Smooth muscle cell (in vitro differentiated cells): ENCODE measurements around the gene TUB. TPM values are rescaled to one million over a fixed set of nuclear protein-coding genes. Genes with fewer than 3 reads are reported as not detected.
A peak's percentile ranks its signal among the peaks of the same experiment; 100 is the strongest.

Experiments
- DNase-seq: peaks from one replicate; lab custom pipeline; 2025; ENCODE audit not compliant: unreplicated experiment; lab: John Stamatoyannopoulos, UW
- H2AFZ ChIP-seq: fragments of 200-600 bp; sonication (generic); 2 replicates; pipeline ENCODE4 v1.6.0; 2016; ENCODE audit warnings: antibody characterized with exemption, low read depth, mild to moderate bottlenecking
- H3F3A ChIP-seq: fragments of 200-600 bp; sonication (generic); 2 replicates; pipeline ENCODE4 v1.6.0; 2017; ENCODE audit warnings: antibody characterized with exemption, low read depth
- H3K27ac ChIP-seq: fragments of 200-600 bp; sonication (generic); 2 replicates; pipeline ENCODE4 v1.5.1; 2016; ENCODE audit warnings: low read depth, mild to moderate bottlenecking
- H3K27me3 ChIP-seq: fragments of 200-600 bp; sonication (generic); 2 replicates; pipeline ENCODE4 v1.6.1; 2016; ENCODE audit warnings: low read depth, mild to moderate bottlenecking
- H3K36me3 ChIP-seq: fragments of 200-600 bp; sonication (generic); 2 replicates; pipeline ENCODE4 v1.5.1; 2016; ENCODE audit warnings: low read depth
- H3K4me1 ChIP-seq: fragments of 200-600 bp; sonication (generic); 2 replicates; pipeline ENCODE4 v1.5.1; 2016; ENCODE audit warnings: low read depth
- H3K4me2 ChIP-seq: fragments of 200-600 bp; sonication (generic); 2 replicates; pipeline ENCODE4 v1.6.0; 2016; ENCODE audit warnings: mild to moderate bottlenecking
- H3K4me3 ChIP-seq: fragments of 200-600 bp; sonication (generic); 2 replicates; pipeline ENCODE4 v1.5.1; 2016; ENCODE audit warnings: mild to moderate bottlenecking
- H3K79me2 ChIP-seq: fragments of 200-600 bp; sonication (generic); 2 replicates; pipeline ENCODE4 v1.6.0; 2016; ENCODE audit warnings: low read depth, mild to moderate bottlenecking
- H3K9ac ChIP-seq: fragments of 200-600 bp; sonication (generic); 2 replicates; pipeline ENCODE4 v1.6.0; 2016; ENCODE audit warnings: low read depth
- H3K9me3 ChIP-seq: fragments of 200-600 bp; sonication (generic); replicated peaks from 2 replicates; pipeline ENCODE4 v1.5.1; 2016; ENCODE audit warnings: low read depth
- H4K20me1 ChIP-seq: fragments of 200-600 bp; sonication (generic); 2 replicates; pipeline ENCODE4 v1.6.0; 2016; ENCODE audit warnings: low read depth
- CTCF ChIP-seq: fragments of 200-600 bp; sonication (generic); IDR thresholded peaks from 2 replicates; pipeline ENCODE4 v1.5.1; 2017; ENCODE audit warnings: borderline replicate concordance, mild to moderate bottlenecking, antibody characterized with exemption; ENCODE audit not compliant: insufficient read depth, poor library complexity, severe bottlenecking
- WGBS: methylation state at CpG from one replicate; pipeline ENCODE4 v1.1.7; 2016; ENCODE audit warnings: low lambda C conversion rate; 5-methylcytosine and 5-hydroxymethylcytosine counted together
- polyA plus RNA-seq: library from polyadenylated mRNA; unstranded; fragments of >200 nt; fragmentation: Nextera tagmentation; extraction: Ambion mirVana; gene quantifications from 2 replicates; pipeline ENCODE4 v1.2.1, GENCODE V29; 2016
- total RNA-seq: library from RNA; depleted of rRNA; stranded (reverse); fragments of >200 nt; gene quantifications from 2 replicates; pipeline ENCODE4 v1.2.3, GENCODE V29; 2014

TUB gene
- total and polyA plus RNA-seq, 2 experiments from 2014 or later = 6.0 to 9.5 TPM

- H4K20me1 ChIP-seq = peaks cover 46% of the 10 kb centered on the region
- no peaks in the 10 kb centered on the region for H3K79me2 ChIP-seq
- TF ChIP-seq CTCF = peak; percentile 57
- H3K36me3 ChIP-seq = no peaks in the 10 kb centered on the region
- H3K4me3 ChIP-seq = no peak overlapping the region
- WGBS = 64% methylated on average over 11 of the region's 11 CpGs
- no peaks in the 10 kb centered on the region for H3K9me3 ChIP-seq
- DNase-seq = no peak
- no peak overlapping the region for H2AFZ ChIP-seq
- no peaks in the 10 kb centered on the region for H3F3A ChIP-seq
- H3K27me3 ChIP-seq = no peaks in the 10 kb centered on the region
- H3K4me1 ChIP-seq = no peaks in the 10 kb centered on the region
- H3K9ac ChIP-seq = no peak overlapping the region
- no peak overlapping the region for H3K4me2 ChIP-seq
- no peak overlapping the region for H3K27ac ChIP-seq
These were observed 11.8 kb downstream of the TUB start for GRCh38 chr11:8092587-8093424.

GRCh38 chr11:8093931-8094575 lies 13.0 kb downstream of the TUB start:
- H3K27me3 ChIP-seq = no peaks in the 10 kb centered on the region
- H3K27ac ChIP-seq = no peak overlapping the region
- peaks cover 33% of the 10 kb centered on the region for H4K20me1 ChIP-seq
- H3K4me2 ChIP-seq = no peak overlapping the region
- H3K4me3 ChIP-seq = no peak overlapping the region
- H3K9me3 ChIP-seq = no peaks in the 10 kb centered on the region
- H3K9ac ChIP-seq = no peak overlapping the region
- no peaks in the 10 kb centered on the region for H3K4me1 ChIP-seq
- no peaks in the 10 kb centered on the region for H3K36me3 ChIP-seq
- H2AFZ ChIP-seq = no peak overlapping the region
- H3F3A ChIP-seq = no peaks in the 10 kb centered on the region
- 99% methylated on average over 8 of the region's 9 CpGs for WGBS
- no peak for TF ChIP-seq CTCF
- no peaks in the 10 kb centered on the region for H3K79me2 ChIP-seq
- DNase-seq = no peak

GRCh38 chr11:8094656-8095055 lies 13.6 kb downstream of the TUB start:
- no peak overlapping the region for H3K27ac ChIP-seq
- no peak overlapping the region for H3K9ac ChIP-seq
- WGBS = 97% methylated on average over 11 of the region's 11 CpGs
- H3K36me3 ChIP-seq = no peaks in the 10 kb centered on the region
- TF ChIP-seq CTCF = no peak
- H3K4me1 ChIP-seq = no peaks in the 10 kb centered on the region
- H4K20me1 ChIP-seq = peaks cover 27% of the 10 kb centered on the region
- H2AFZ ChIP-seq = no peak overlapping the region
- H3K4me2 ChIP-seq = no peak overlapping the region
- H3K9me3 ChIP-seq = no peaks in the 10 kb centered on the region
- no peak for DNase-seq
- H3F3A ChIP-seq = no peaks in the 10 kb centered on the region
- no peaks in the 10 kb centered on the region for H3K27me3 ChIP-seq
- H3K79me2 ChIP-seq = no peaks in the 10 kb centered on the region
- H3K4me3 ChIP-seq = no peak overlapping the region
